GM19438 (cell line): ENCODE results near the gene PSMC1.
A peak's percentile ranks its signal among the peaks of the same experiment; 100 is the strongest.
"Not testable (repeated sequence)": the region's sequence is repeated elsewhere in the genome, so short reads cannot be mapped to it uniquely, and the experiment has no call there.

ENCODE experiments used
- ATAC-seq: cut with Tn5 transposase; IDR thresholded peaks from one replicate; pipeline ENCODE4 v1.9.1; 2021; ENCODE audit warnings: low read depth; ENCODE audit not compliant: unreplicated experiment

Gene PSMC1

DNA sequence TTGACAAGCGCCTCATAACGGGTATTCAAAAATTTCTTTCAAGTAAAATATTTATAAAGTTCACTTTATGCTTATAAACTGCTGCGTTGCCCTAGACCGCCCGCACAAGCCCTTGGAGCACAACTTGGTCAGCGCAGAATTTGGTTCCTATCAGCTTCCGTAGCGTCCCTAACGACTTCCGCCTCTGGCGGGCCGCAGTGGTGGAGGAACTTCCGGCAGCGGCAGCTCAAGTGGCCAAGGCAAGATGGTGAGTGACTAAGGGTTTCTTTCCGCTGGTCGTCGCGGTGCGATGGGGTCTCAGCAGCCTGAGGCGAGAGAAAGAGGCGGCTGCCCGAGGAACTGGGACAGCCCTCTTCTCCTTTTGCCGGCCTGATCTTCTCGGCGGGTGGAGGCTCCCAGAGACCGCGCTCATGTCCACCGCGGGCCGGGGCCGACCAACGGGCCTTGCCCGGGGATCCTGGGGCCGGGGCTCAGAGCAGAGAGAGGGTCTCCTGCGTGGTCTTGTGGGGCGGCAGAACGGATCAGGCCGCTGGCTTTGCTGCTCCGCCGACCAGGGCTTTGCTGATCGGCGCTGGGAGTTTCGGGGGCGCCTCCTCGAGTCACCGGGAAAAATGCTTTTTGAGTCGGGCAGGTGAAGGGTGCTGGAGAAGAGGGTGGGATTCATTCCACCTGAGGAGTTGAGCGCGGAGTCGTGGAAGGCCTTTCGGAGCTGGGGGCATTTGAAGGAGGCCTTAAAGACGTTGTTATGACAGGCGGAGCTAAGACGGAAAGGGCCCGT, at the start of gene PSMC1:
PSMC1 (plus strand) TSS at position 200 of the 778 bp plus-strand sequence; CDS start at position 245, 45 bp downstream.
- ATAC-seq = peak; percentile 90

DNA sequence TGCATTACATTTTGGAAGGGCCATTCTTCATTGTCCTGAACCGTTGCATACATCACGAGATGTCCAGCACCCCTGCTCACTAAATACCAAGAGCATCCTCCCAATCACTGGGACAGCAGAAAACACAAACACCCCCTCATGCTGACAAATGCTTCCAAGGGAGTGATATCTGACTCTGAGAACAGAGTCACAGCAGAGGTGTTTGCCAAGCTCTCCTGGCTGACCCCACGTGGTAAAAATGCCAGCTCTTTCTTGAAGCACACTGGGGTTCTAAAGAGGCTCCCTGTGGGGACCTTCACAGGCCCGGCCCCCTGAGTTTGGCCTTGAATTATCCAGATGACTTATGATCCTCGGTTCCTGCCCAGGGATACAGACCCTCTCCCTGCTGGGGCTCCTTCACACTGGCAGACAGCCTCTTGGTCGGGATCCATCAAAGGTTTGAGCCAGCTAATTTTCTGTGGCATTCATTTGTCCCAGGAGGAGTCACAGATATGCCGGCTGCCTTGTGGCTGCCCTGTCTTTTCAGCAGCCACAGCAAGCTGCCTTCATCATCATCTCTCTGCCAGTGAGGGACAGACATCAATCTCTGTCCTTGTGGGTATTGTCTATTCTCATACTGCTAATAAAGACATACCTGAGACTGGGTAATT, 43.1 kb upstream of the PSMC1 start:
- ATAC-seq = no peak

DNA sequence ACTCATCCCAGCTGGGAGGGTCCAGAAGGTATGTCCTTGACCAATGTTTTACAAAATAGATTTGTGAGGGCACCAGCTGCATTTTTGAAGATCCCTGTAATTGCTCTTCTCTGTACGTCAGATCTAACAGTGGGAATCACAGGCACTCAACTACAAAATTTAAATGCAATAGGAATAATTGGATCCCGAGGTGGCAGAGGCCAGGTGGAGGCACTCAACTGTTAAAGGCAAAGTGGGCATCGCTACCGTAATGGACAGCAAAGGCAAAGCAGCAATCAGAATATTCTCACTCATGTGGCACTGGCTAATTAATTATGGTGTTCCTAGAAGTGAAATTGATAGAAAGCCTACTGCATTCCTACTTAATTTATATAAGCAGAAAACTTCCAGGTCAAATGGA, 27.9 kb upstream of the PSMC1 start:
- no peak for ATAC-seq

DNA sequence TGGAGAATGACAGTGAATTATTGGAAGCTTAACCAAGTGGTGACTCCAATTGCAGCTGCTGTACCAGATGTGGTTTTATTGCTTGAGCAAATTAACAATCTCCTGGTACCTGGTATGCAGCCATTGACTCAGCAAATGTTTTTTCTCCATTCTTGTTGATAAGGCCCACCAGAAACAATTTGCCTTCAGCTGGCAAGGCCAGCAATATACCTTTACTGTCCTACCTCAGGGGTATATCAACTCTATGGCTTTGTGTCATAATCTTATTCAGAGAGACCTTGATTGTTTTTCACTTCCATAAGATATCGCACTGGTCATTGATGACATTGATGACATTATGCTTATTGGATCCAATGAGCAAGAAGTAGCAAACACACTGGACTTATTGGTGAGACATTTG, 26.4 kb upstream of the PSMC1 start:
- ATAC-seq = not testable (repeated sequence)

DNA sequence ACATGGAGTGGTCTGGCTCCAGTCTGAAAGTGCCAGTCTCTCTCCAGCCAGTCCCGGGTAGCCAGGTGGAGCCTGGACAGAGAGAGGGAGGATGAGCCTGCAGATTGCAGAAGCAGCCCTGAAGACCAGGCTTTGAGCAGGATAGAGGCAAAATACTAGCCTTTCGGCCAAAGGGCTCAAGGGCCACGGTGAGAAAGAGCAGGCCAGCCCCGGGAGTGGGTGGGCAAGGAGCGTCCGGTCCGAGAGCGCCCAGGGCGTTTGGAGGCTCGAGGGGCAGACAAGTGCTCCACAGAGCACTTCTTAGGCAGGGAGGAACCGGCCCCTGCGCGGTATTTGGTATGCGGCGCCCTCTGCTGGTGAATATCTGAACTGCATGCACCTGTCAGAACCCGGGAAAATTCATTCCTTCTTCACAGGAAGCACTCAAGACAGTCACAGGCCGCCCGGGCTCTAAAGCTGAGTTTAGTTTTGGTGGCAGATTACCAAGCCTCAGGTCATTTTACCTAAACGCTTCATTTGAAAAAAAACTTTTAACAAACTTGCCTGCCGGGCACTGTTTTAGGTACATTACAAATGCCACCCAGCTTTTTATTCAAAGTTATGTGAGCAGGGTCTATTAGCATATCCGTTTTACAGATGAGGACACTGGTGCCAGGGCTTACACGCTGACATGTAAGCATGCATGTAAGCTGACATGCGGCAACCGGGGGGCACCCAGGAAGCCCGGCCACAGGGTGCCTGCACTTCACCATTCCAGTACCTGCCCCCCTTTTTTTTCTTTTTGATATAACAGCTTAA, 21.0 kb upstream of the PSMC1 start:
- ATAC-seq = peak; percentile 89

DNA sequence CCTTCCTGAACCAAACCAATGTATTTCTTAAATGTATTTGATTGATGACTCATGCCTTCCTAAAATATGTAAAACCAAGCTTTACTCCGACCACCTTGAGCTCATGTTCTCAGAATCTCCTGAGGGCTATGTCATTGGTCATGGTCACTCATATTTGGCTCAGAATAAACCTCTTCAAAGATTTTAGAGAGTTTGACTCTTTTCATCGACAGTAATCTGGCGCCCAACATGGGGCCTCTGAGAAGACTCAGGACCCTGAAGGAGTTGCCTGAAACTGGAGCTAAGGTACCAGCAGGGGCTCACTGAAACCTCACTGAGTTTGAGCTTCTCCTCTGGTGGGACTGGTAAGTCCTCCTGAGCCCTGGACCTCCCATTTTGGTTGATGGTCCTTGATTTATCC, 17.2 kb upstream of the PSMC1 start:
- no peak for ATAC-seq

DNA sequence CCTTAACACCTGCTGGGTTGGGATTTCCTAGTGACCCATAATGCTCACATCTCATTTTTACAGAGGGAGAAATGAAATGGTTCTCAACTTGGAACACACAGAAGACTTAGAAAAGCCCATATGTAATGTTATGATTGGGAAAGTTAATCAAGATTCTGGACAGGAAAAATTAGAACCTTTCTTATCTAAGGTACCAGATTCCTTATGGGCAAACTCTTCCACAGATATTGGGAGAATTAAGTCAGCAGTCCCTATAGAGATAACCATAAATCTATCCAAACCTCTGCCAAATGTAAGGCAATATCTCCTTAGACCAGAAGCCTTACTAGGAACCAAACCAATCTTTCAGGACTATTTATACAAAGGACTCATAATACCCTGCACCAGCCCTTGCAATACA, 13.9 kb upstream of the PSMC1 start:
- no peak for ATAC-seq

DNA sequence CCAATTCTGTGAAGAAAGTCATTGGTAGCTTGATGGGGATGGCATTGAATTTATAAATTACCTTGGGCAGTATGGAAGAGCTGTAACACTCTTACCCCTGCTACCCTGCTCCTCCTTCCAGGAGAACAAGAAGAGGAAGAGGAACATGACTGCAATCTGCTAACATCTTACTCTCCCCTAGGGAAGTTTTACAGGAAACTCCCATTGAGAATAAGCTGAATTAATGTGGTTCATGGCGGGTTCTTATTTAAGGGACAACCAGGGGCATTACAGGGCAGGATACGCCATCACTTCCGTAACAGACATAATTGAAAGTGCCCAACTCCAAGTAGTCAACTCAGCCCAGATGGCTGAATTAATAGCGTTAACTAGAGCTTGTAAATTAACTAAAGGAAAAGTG, 9.4 kb upstream of the PSMC1 start:
- no peak for ATAC-seq

DNA sequence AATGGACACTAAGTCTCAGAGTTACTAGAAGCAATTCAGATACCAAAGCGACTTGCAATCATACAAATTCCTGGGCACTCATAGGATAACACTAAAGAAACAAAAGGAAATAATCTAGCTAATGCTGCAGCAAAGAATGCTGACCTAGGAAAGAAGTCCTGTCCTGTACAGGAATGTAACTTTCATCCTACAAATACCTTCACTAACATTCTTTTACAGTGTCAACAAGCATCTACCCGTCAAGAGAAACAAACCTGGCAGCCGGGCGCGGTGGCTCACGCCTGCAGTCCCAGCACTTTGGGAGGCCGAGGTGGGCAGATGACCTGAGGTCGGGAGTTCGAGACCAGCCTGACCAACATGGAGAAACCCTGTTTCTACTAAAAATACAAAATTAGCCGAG, 8.9 kb upstream of the PSMC1 start:
- not testable (repeated sequence) for ATAC-seq

DNA sequence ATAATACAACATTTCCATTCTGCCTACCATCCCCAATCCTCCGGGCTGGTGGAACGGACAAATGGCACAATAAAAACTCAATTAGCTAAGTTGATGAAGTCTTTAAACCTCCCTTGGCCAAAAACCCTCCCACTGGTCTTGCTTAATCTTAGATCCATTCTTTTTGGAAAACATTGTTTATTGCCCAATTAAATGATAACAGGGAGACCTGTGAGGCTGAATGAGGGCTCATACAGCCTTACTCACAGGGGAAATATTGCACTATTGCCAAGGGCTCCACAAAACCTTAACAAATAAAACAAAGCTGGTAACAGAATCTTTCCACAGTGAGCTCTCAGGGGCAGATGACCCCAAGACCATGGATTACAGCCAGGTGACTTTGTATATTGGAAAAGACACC, 7.8 kb upstream of the PSMC1 start:
- ATAC-seq = no peak

DNA sequence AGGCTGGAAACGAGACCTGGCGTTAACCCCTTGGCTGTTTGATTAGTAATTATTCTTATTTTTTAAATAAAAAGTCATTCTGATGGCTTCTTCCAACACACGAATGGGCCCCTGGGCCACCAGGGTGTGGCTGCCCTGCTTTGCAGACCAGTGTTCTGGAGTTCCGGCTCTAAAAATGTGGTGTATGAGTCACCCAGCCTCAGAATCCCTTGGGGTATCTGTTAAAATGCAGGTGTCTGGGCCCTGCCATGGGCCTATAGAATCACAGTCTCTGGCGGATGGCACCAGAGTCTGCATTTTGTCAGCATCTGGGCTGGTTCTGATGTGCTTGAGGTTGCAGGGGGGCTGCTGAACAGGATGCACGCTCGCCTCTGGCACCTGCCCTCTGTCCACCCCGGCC, 2.5 kb upstream of the PSMC1 start:
- no peak for ATAC-seq

DNA sequence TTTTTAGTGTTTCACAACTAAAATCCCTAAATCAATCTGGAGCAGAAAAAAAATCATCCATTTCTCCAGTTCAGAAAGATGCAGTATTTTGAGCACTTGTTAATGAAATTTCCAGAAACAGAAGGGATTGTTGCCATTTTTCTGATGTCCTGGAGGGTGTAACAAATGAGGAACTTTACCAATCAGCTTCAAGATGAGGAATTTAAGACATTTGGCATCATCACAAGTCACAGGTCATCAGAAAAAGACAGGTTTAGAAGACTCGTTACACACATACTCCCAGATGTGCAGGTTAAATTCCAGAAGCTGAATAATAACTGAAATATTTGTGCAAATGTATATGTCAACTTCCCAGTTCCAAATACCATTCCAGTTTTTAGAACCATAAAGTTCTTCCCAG, 482 bp upstream of the PSMC1 start:
- ATAC-seq = no peak

DNA sequence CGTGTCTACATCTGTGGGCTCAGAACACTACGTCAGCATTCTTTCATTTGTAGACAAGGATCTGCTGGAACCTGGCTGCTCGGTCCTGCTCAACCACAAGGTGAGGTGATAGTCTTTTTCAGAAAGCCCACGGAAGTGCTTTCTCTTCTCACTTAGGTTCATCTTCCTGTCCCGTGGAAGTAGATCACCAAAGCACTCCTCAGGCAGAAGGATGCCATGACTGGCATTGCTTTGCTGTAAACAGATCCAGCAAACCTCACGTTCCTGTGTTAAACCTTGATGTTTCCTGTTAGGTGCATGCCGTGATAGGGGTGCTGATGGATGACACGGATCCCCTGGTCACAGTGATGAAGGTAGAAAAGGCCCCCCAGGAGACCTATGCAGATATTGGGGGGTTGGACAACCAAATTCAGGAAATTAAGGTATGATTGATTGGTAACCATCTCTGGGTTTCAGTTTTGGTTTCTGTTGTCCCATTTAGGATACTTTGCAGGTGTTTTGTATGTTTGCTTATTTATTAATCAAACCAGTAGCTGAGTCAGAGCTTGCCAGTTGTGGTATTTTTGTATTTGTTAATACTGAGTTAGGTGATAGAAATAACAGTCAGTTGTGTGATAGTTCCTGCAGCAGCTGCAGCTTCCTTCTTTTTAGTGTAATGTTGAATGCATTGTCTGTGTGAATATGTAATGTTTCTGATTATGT, 7.5 kb downstream of the PSMC1 start:
- ATAC-seq = peak; percentile 87

DNA sequence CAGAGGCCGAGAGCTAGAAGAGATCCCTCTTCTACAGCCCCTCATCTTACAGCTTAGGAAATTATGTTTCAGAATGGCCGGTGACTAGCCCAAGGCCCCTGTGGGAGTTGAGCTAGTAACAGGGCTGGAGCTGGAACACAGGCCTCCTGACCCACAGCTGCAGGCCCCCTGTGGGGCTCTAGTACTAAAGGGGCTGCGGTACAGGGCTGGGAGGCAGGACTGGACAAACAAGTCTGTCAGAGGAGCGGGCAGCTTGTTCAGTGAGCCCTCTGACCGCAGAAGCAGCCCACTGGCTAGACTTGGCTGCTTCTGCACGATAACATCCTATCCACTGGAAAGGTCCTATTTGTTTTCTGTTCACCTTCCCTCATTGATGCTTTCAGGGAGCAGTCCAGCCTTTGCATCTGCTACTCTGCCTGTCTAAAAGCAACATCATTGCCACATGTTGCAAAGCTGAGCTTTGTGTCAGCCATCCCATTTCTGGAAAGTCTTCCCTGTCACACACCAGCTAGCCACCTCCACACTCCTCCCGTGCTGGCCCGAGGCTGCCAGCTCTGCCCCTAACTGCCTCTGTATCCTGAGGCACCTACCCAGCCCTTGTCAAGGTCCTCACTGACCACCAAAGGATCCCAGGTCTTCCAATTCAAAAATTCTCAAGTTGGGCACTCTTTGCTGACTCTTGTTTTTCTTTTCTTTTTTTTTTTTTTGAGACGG, 10.2 kb downstream of the PSMC1 start:
- no peak for ATAC-seq

DNA sequence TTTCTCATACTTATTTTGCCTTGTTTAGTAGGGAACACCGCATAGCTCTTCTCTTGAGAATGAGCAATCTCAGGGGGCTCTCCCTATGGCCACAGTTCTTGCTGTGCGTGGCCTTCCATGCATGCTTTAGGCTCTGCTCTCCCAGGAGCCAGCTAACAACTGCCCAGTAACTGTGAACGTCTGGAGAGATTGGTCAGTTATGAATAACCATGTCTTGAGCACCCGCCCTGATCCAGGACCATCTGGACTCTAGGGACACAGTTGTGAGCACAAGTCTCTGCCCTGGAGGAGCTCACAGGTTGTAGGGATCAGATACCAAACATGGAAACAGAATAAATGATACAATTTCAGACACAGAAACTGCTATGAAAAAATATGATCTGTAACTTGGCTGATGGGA, 12.1 kb downstream of the PSMC1 start:
- no peak for ATAC-seq

DNA sequence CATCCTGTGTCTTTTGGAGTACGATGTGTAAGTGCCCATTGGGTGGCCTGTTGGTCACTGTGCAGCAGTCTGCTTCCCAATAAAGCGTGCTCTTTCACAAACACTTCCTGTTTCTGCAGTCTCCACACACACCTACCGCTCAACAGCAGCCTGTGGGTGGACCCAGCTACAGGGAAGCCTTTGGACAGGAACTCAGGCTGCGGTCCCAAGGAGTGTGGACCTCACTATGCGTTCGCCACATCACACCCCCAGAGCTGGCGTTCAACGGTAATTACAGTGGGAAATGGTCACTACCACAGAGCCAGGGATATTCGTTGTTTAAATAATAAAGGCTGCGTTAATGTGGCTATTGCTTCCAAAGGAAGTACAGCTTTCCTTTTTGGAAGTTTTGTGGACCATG, 16.2 kb downstream of the PSMC1 start:
- no peak for ATAC-seq

DNA sequence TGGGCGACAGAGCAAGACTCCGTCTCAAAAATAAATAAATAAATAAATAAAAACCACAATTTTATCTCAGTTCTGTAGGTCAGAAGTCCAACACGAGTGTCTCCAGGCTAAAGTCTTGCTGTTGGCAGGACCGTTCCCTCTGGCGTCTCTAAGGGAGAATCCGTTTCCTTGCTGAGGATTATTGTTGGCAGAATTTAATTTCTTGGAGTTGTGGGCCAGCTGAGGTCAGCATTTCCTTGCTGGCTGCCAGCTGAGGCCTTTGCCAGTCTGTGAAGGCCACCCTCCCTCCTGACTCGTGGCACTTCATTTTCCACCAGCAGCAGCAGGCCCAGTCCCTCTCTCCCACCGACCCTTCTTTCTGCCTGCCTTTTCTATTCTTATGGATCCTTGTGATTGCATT, 17.2 kb downstream of the PSMC1 start:
- no peak for ATAC-seq

DNA sequence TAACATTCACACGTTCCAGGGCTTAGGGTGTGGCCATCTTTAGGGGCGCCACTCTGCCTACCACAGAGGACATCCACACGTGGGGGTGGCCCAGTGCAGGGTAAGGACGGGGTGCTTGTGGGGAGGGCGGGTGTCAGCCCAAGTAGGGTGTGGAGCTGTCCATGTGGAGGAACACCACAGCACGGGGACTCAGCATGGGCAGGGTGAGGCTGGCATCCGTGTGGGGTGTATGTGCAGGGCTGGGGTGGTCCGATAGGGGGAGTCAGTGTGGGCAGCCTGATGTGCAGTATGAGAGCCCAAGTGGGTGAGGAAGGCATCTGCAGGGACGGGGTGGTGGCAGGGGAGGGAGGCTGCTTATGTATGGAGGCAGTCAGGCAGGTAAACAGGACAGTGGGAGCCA, 17.7 kb downstream of the PSMC1 start:
- no peak for ATAC-seq

DNA sequence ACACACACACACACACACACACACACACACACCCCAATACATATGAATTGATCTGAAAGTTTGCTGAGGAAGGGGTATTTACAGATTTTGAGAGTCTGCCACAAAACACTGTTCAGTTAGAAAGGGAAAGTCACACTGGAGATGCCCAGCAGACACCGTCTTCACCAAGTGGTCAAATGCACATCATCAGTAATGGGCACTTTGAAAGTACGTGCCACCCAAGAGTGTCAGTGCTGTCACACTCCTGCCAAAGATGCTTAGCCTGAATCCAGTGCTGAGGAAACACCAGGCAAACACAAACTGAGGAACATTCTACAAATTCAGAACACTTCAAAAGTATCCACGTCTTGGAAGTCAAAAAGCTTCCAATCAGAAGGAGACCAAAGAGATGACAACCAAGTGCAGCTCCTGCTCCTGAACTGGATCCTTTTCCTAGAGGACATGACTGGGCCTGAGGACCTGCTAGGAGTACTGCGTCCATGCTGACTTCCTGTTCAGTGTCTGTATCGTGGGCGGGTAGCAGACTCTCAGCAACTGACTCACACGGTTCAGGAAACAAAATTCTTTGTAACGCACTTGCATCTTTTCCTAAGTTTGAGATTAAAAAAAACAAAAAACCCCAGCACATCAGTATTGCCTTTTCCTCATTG, 18.6 kb downstream of the PSMC1 start:
- ATAC-seq = no peak

DNA sequence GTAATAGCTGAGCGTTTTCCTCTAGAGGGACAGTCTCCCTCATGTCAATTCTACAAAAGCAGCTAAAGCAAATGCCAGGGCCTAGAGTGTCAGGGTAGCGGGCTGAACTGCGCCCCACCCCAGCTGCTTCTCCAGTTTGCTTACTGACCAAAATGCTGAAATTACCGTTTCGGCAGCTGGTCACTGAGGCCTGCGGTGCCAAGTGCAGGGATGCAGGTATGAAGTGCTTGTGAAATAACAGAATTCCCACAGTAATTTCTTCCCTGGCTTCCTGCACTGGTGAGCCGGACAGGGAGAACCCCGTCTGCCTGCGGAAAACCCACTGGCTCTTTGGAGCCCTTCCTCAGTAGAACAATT, 19.1 kb downstream of the PSMC1 start:
- no peak for ATAC-seq
